ENCODE results near the gene CTNNBIP1. TPM values are rescaled to one million over a fixed set of nuclear protein-coding genes. Genes with fewer than 3 reads are reported as not detected.

CTNNBIP1 gene
- total and polyA plus RNA-seq, 9 of the 15 experiments (the other 6 are each of a cell fraction or from before 2014, with no cell fraction given), result 0.65 to 29.2 (median 14.7) TPM

DNA sequence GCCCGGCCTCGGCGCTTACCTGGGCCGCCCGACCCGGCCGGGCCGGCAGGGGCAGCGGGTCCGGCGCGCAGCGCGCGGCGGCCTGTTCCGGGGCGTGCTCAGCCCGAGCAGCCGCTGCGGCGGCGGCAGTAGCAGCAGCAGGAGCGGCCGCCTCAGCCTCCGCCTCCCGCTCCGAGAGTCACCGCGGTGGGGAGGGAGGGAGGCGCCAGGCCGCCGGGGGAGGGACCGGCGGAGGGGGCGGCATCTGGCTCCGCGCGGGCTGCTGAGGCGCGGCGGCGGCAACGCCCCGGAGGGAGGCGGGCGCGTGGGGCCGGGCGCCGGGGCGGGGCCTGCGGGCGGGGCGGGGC, at the start of gene CTNNBIP1 (continued):
- TF ChIP-seq PHF8 (IDR thresholded peaks at IDR 0.05; ENCODE audit: borderline replicate concordance, low read length), result peak; percentile 29; the same call in 1 of the 2 replicates
- TF ChIP-seq SMARCC2 (IDR thresholded peaks at IDR 0.05; ENCODE audit: low read depth), result no peak
- TF ChIP-seq SAFB (IDR thresholded peaks at IDR 0.05; ENCODE audit: borderline replicate concordance, low read depth, low read length), result no peak
- no peak for TF ChIP-seq TARDBP (IDR thresholded peaks at IDR 0.05)
- no peak for TF ChIP-seq POU5F1 (IDR thresholded peaks at IDR 0.05; ENCODE audit: borderline replicate concordance, low read depth, low read length, partially characterized antibody)
- TF ChIP-seq MAZ (CRISPR knock-in tag; conservative IDR thresholded peaks at IDR 0.05 in 1 of 2, IDR thresholded peaks at IDR 0.05 in 1 of 2), result peak in 1 of 2 experiments; percentile 70; a peak in 2 of 4 replicates
- TF ChIP-seq, protein P1, sequence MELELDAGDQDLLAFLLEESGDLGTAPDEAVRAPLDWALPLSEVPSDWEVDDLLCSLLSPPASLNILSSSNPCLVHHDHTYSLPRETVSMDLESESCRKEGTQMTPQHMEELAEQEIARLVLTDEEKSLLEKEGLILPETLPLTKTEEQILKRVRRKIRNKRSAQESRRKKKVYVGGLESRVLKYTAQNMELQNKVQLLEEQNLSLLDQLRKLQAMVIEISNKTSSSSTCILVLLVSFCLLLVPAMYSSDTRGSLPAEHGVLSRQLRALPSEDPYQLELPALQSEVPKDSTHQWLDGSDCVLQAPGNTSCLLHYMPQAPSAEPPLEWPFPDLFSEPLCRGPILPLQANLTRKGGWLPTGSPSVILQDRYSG (tag; conservative IDR thresholded peaks at IDR 0.05; ENCODE audit: low read depth), result no peak
- no peak for TF ChIP-seq STAT5B (CRISPR knock-in tag; IDR thresholded peaks at IDR 0.05)
- TF ChIP-seq, protein P2, sequence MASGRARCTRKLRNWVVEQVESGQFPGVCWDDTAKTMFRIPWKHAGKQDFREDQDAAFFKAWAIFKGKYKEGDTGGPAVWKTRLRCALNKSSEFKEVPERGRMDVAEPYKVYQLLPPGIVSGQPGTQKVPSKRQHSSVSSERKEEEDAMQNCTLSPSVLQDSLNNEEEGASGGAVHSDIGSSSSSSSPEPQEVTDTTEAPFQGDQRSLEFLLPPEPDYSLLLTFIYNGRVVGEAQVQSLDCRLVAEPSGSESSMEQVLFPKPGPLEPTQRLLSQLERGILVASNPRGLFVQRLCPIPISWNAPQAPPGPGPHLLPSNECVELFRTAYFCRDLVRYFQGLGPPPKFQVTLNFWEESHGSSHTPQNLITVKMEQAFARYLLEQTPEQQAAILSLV (tag; IDR thresholded peaks at IDR 0.05), result no peak
- TF ChIP-seq CHD4 (IDR thresholded peaks at IDR 0.05; ENCODE audit: insufficient read depth, insufficient replicate concordance, low read depth, low read length, poor library complexity, severe bottlenecking), result no peak
- TF ChIP-seq, protein P3, sequence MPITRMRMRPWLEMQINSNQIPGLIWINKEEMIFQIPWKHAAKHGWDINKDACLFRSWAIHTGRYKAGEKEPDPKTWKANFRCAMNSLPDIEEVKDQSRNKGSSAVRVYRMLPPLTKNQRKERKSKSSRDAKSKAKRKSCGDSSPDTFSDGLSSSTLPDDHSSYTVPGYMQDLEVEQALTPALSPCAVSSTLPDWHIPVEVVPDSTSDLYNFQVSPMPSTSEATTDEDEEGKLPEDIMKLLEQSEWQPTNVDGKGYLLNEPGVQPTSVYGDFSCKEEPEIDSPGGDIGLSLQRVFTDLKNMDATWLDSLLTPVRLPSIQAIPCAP (CRISPR knock-in tag; IDR thresholded peaks at IDR 0.05; ENCODE audit: borderline replicate concordance), result no peak
- TF ChIP-seq ZNF165 (CRISPR knock-in tag; IDR thresholded peaks at IDR 0.05; ENCODE audit: borderline replicate concordance), result no peak
- peak in 2 of 3 experiments; percentile 36 to 43 for TF ChIP-seq YY1 (IDR thresholded peaks at IDR 0.05; ENCODE audit: borderline replicate concordance in 1 of 3, control insufficient read depth in 1 of 3, extremely low read depth in 1 of 3, insufficient read depth in 3 of 3, insufficient read length in 1 of 3, insufficient replicate concordance in 2 of 3, low read depth in 1 of 3, low read length in 2 of 3)
- TF ChIP-seq HDAC1 (IDR thresholded peaks at IDR 0.05), result no peak
- no peak for TF ChIP-seq ZNF133 (CRISPR knock-in tag; IDR thresholded peaks at IDR 0.05)
- TF ChIP-seq, protein P4, sequence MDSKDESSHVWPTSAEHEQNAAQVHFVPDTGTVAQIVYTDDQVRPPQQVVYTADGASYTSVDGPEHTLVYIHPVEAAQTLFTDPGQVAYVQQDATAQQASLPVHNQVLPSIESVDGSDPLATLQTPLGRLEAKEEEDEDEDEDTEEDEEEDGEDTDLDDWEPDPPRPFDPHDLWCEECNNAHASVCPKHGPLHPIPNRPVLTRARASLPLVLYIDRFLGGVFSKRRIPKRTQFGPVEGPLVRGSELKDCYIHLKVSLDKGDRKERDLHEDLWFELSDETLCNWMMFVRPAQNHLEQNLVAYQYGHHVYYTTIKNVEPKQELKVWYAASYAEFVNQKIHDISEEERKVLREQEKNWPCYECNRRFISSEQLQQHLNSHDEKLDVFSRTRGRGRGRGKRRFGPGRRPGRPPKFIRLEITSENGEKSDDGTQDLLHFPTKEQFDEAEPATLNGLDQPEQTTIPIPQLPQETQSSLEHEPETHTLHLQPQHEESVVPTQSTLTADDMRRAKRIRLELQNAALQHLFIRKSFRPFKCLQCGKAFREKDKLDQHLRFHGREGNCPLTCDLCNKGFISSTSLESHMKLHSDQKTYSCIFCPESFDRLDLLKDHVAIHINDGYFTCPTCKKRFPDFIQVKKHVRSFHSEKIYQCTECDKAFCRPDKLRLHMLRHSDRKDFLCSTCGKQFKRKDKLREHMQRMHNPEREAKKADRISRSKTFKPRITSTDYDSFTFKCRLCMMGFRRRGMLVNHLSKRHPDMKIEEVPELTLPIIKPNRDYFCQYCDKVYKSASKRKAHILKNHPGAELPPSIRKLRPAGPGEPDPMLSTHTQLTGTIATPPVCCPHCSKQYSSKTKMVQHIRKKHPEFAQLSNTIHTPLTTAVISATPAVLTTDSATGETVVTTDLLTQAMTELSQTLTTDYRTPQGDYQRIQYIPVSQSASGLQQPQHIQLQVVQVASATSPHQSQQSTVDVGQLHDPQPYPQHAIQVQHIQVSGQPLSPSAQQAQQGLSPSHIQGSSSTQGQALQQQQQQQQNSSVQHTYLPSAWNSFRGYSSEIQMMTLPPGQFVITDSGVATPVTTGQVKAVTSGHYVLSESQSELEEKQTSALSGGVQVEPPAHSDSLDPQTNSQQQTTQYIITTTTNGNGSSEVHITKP (IDR thresholded peaks at IDR 0.05; ENCODE audit: partially characterized antibody), result no peak
- no peak for TF ChIP-seq SREBF1 (IDR thresholded peaks at IDR 0.05; ENCODE audit: borderline replicate concordance, low read depth, low read length)
- peak; percentile 78 for TF ChIP-seq POLR2G (IDR thresholded peaks at IDR 0.05; ENCODE audit: low read depth, low read length)
- TF ChIP-seq BMI1 (IDR thresholded peaks at IDR 0.05; ENCODE audit: low read length), result no peak
- peak; percentile 65 for TF ChIP-seq CCNT2 (IDR thresholded peaks at IDR 0.05; ENCODE audit: borderline replicate concordance, extremely low read depth, insufficient read length, low read depth, low read length)
